ENCODE data around the gene RPL22L1. TPM values are rescaled to one million over a fixed set of nuclear protein-coding genes. Genes with fewer than 3 reads are reported as not detected.
"Not testable (repeated sequence)": the region's sequence is repeated elsewhere in the genome, so short reads cannot be mapped to it uniquely, and the experiment has no call there.

RPL22L1 gene
- polyA plus RNA-seq, 2 donors = 178 to 227 TPM

- no peaks in the 10 kb centered on the region for H3K36me3 ChIP-seq (ENCODE audit: control insufficient read depth in 2 of 2, insufficient read depth in 2 of 2, low read length in 1 of 2)
- no peaks in the 10 kb centered on the region for H3K9me3 ChIP-seq (ENCODE audit: control insufficient read depth in 2 of 2, insufficient read depth in 1 of 2, low read depth in 1 of 2, low read length in 1 of 2)
- 82 to 88% methylated on average over 3 of the region's 3 CpGs for WGBS, 2 donors
- no peak overlapping the region for H3K4me3 ChIP-seq (ENCODE audit: low read depth in 1 of 2, low read length in 2 of 2)
- no peaks in the 10 kb centered on the region for H3K4me1 ChIP-seq (ENCODE audit: control insufficient read depth in 2 of 2, insufficient read depth in 2 of 2, low read length in 1 of 2)
- H3K27me3 ChIP-seq (ENCODE audit: control insufficient read depth in 1 of 2, insufficient read depth in 2 of 2, low read length in 2 of 2) = no peaks in the 10 kb centered on the region
- no peak overlapping the region for H3K27ac ChIP-seq (ENCODE audit: low read depth in 2 of 2, low read length in 1 of 2)
Measured at GRCh38 chr3:170839518-170840100, 30.4 kb downstream of the RPL22L1 start.

- H3K4me3 ChIP-seq (ENCODE audit: low read depth in 1 of 2, low read length in 2 of 2) = no peak overlapping the region
- H3K9me3 ChIP-seq (ENCODE audit: control insufficient read depth in 2 of 2, insufficient read depth in 1 of 2, low read depth in 1 of 2, low read length in 1 of 2) = no peaks in the 10 kb centered on the region
- H3K27ac ChIP-seq (ENCODE audit: low read depth in 2 of 2, low read length in 1 of 2) = no peak overlapping the region
- no peaks in the 10 kb centered on the region for H3K4me1 ChIP-seq (ENCODE audit: control insufficient read depth in 2 of 2, insufficient read depth in 2 of 2, low read length in 1 of 2)
- no peaks in the 10 kb centered on the region for H3K36me3 ChIP-seq (ENCODE audit: control insufficient read depth in 2 of 2, insufficient read depth in 2 of 2, low read length in 1 of 2)
- no peaks in the 10 kb centered on the region for H3K27me3 ChIP-seq (ENCODE audit: control insufficient read depth in 1 of 2, insufficient read depth in 2 of 2, low read length in 2 of 2)
- WGBS, 2 donors = 83 to 87% methylated on average over 3 to 4 of the region's 4 CpGs
Measured at GRCh38 chr3:170836491-170836890, 33.5 kb downstream of the RPL22L1 start.

GRCh38 chr3:170835336-170835735, 34.7 kb downstream of the RPL22L1 start:
- no peaks in the 10 kb centered on the region for H3K9me3 ChIP-seq (ENCODE audit: control insufficient read depth in 2 of 2, insufficient read depth in 1 of 2, low read depth in 1 of 2, low read length in 1 of 2)
- 18 to 37% methylated on average over 3 of the region's 3 CpGs for WGBS, 2 donors
- no peaks in the 10 kb centered on the region for H3K36me3 ChIP-seq (ENCODE audit: control insufficient read depth in 2 of 2, insufficient read depth in 2 of 2, low read length in 1 of 2)
- H3K27ac ChIP-seq (ENCODE audit: low read depth in 2 of 2, low read length in 1 of 2) = no peak overlapping the region
- no peaks in the 10 kb centered on the region for H3K27me3 ChIP-seq (ENCODE audit: control insufficient read depth in 1 of 2, insufficient read depth in 2 of 2, low read length in 2 of 2)
- no peaks in the 10 kb centered on the region for H3K4me1 ChIP-seq (ENCODE audit: control insufficient read depth in 2 of 2, insufficient read depth in 2 of 2, low read length in 1 of 2)
- no peak overlapping the region for H3K4me3 ChIP-seq (ENCODE audit: low read depth in 1 of 2, low read length in 2 of 2)

GRCh38 chr3:170830580-170830979, 39.4 kb downstream of the RPL22L1 start:
- Histone ChIP-seq H3K4me1 (ENCODE audit: control insufficient read depth in 2 of 2, insufficient read depth in 2 of 2, low read length in 1 of 2) (no peaks in the 10 kb centered on the region), H3K4me3 (ENCODE audit: low read depth in 1 of 2, low read length in 2 of 2) (no peak overlapping the region), H3K9me3 (ENCODE audit: control insufficient read depth in 2 of 2, insufficient read depth in 1 of 2, low read depth in 1 of 2, low read length in 1 of 2) (no peaks in the 10 kb centered on the region), H3K27ac (ENCODE audit: low read depth in 2 of 2, low read length in 1 of 2) (no peak overlapping the region), H3K36me3 (ENCODE audit: control insufficient read depth in 2 of 2, insufficient read depth in 2 of 2, low read length in 1 of 2) (no peaks in the 10 kb centered on the region), H3K27me3 (ENCODE audit: control insufficient read depth in 1 of 2, insufficient read depth in 2 of 2, low read length in 2 of 2) (no peaks in the 10 kb centered on the region)
- 94 to 96% methylated on average over 4 of the region's 4 CpGs for WGBS, 2 donors

GRCh38 chr3:170829546-170830272, 40.3 kb downstream of the RPL22L1 start:
- Histone ChIP-seq H3K27ac (ENCODE audit: low read depth in 2 of 2, low read length in 1 of 2) (no peak overlapping the region), H3K36me3 (ENCODE audit: control insufficient read depth in 2 of 2, insufficient read depth in 2 of 2, low read length in 1 of 2) (no peaks in the 10 kb centered on the region), H3K4me3 (ENCODE audit: low read depth in 1 of 2, low read length in 2 of 2) (no peak overlapping the region), H3K4me1 (ENCODE audit: control insufficient read depth in 2 of 2, insufficient read depth in 2 of 2, low read length in 1 of 2) (no peaks in the 10 kb centered on the region), H3K27me3 (ENCODE audit: control insufficient read depth in 1 of 2, insufficient read depth in 2 of 2, low read length in 2 of 2) (no peaks in the 10 kb centered on the region), H3K9me3 (ENCODE audit: control insufficient read depth in 2 of 2, insufficient read depth in 1 of 2, low read depth in 1 of 2, low read length in 1 of 2) (no peaks in the 10 kb centered on the region)
- 63 to 68% methylated on average over 9 of the region's 9 CpGs for WGBS, 2 donors

- no peaks in the 10 kb centered on the region for H3K27me3 ChIP-seq (ENCODE audit: control insufficient read depth in 1 of 2, insufficient read depth in 2 of 2, low read length in 2 of 2)
- no peak overlapping the region for H3K4me3 ChIP-seq (ENCODE audit: low read depth in 1 of 2, low read length in 2 of 2)
- 67 to 69% methylated on average over 2 of the region's 2 CpGs for WGBS, 2 donors
- no peaks in the 10 kb centered on the region for H3K4me1 ChIP-seq (ENCODE audit: control insufficient read depth in 2 of 2, insufficient read depth in 2 of 2, low read length in 1 of 2)
- no peaks in the 10 kb centered on the region for H3K9me3 ChIP-seq (ENCODE audit: control insufficient read depth in 2 of 2, insufficient read depth in 1 of 2, low read depth in 1 of 2, low read length in 1 of 2)
- no peak overlapping the region for H3K27ac ChIP-seq (ENCODE audit: low read depth in 2 of 2, low read length in 1 of 2)
- H3K36me3 ChIP-seq (ENCODE audit: control insufficient read depth in 2 of 2, insufficient read depth in 2 of 2, low read length in 1 of 2) = no peaks in the 10 kb centered on the region
Measured at GRCh38 chr3:170826047-170826446, 43.9 kb downstream of the RPL22L1 start.

GRCh38 chr3:170823562-170823961, 46.4 kb downstream of the RPL22L1 start:
- H3K4me1 ChIP-seq (ENCODE audit: control insufficient read depth in 2 of 2, insufficient read depth in 2 of 2, low read length in 1 of 2); H3K9me3 ChIP-seq (ENCODE audit: control insufficient read depth in 2 of 2, insufficient read depth in 1 of 2, low read depth in 1 of 2, low read length in 1 of 2); H3K36me3 ChIP-seq (ENCODE audit: control insufficient read depth in 2 of 2, insufficient read depth in 2 of 2, low read length in 1 of 2); H3K27ac ChIP-seq (ENCODE audit: low read depth in 2 of 2, low read length in 1 of 2); H3K4me3 ChIP-seq (ENCODE audit: low read depth in 1 of 2, low read length in 2 of 2); H3K27me3 ChIP-seq (ENCODE audit: control insufficient read depth in 1 of 2, insufficient read depth in 2 of 2, low read length in 2 of 2): not testable (repeated sequence)
- 75 to 78% methylated on average over 2 of the region's 2 CpGs for WGBS, 2 donors

- H3K27me3 ChIP-seq (ENCODE audit: control insufficient read depth in 1 of 2, insufficient read depth in 2 of 2, low read length in 2 of 2); H3K4me1 ChIP-seq (ENCODE audit: control insufficient read depth in 2 of 2, insufficient read depth in 2 of 2, low read length in 1 of 2); H3K9me3 ChIP-seq (ENCODE audit: control insufficient read depth in 2 of 2, insufficient read depth in 1 of 2, low read depth in 1 of 2, low read length in 1 of 2); H3K4me3 ChIP-seq (ENCODE audit: low read depth in 1 of 2, low read length in 2 of 2); H3K36me3 ChIP-seq (ENCODE audit: control insufficient read depth in 2 of 2, insufficient read depth in 2 of 2, low read length in 1 of 2); H3K27ac ChIP-seq (ENCODE audit: low read depth in 2 of 2, low read length in 1 of 2): not testable (repeated sequence)
- WGBS, 2 donors = 91% methylated on average over 1 of the region's 1 CpG; no CpG with 5 or more reads in 1 of the 2 donors
Measured at GRCh38 chr3:170818325-170818724, 51.7 kb downstream of the RPL22L1 start.

GRCh38 chr3:170817471-170817870, 52.5 kb downstream of the RPL22L1 start:
- not testable (repeated sequence) for H3K36me3 ChIP-seq (ENCODE audit: control insufficient read depth in 2 of 2, insufficient read depth in 2 of 2, low read length in 1 of 2); H3K9me3 ChIP-seq (ENCODE audit: control insufficient read depth in 2 of 2, insufficient read depth in 1 of 2, low read depth in 1 of 2, low read length in 1 of 2); H3K27me3 ChIP-seq (ENCODE audit: control insufficient read depth in 1 of 2, insufficient read depth in 2 of 2, low read length in 2 of 2); H3K4me1 ChIP-seq (ENCODE audit: control insufficient read depth in 2 of 2, insufficient read depth in 2 of 2, low read length in 1 of 2); H3K27ac ChIP-seq (ENCODE audit: low read depth in 2 of 2, low read length in 1 of 2); H3K4me3 ChIP-seq (ENCODE audit: low read depth in 1 of 2, low read length in 2 of 2)
- 84 to 90% methylated on average over 2 of the region's 2 CpGs for WGBS, 2 donors

GRCh38 chr3:170816841-170817240, 53.2 kb downstream of the RPL22L1 start:
- no peak overlapping the region for H3K27ac ChIP-seq (ENCODE audit: low read depth in 2 of 2, low read length in 1 of 2)
- no peak overlapping the region for H3K4me3 ChIP-seq (ENCODE audit: low read depth in 1 of 2, low read length in 2 of 2)
- H3K4me1 ChIP-seq (ENCODE audit: control insufficient read depth in 2 of 2, insufficient read depth in 2 of 2, low read length in 1 of 2) = no peaks in the 10 kb centered on the region
- 86 to 89% methylated on average over 2 of the region's 2 CpGs for WGBS, 2 donors
- H3K27me3 ChIP-seq (ENCODE audit: control insufficient read depth in 1 of 2, insufficient read depth in 2 of 2, low read length in 2 of 2) = no peaks in the 10 kb centered on the region
- no peaks in the 10 kb centered on the region for H3K9me3 ChIP-seq (ENCODE audit: control insufficient read depth in 2 of 2, insufficient read depth in 1 of 2, low read depth in 1 of 2, low read length in 1 of 2)
- no peaks in the 10 kb centered on the region for H3K36me3 ChIP-seq (ENCODE audit: control insufficient read depth in 2 of 2, insufficient read depth in 2 of 2, low read length in 1 of 2)
